KG1 (cell line): ENCODE results near the gene TADA3.
A peak's percentile ranks its signal among the peaks of the same experiment; 100 is the strongest.

Experiments used
- DNase-seq: peaks from one replicate; lab custom pipeline; 2025; lab: John Stamatoyannopoulos, UW

Gene TADA3

GRCh38 chr3:9760779-9761505 is 31.3 kb downstream of the TADA3 start:
- no peak for DNase-seq

DNA sequence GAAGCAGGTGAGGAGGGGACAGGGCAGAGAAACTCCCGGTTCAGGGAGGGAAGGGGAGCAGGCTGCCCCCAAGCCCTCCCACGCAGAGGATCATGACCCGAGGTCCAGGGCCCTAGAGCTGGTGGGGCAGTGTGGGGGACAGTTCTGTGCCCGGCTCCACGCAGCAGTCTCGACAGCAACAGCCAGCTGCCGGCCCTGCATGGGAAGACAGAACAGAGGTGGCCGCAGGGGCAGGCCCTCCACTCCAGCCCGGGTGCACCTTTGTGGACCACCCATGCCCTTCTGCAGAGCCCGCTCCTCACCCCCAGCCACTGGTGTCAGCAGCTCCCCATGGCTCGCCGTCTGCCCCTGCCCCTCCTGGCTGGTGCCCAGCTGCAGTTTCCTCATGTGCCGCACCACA is 34.8 kb downstream of the TADA3 start:
- no peak for DNase-seq

GRCh38 chr3:9754678-9755077 is 37.6 kb downstream of the TADA3 start:
- no peak for DNase-seq

DNA sequence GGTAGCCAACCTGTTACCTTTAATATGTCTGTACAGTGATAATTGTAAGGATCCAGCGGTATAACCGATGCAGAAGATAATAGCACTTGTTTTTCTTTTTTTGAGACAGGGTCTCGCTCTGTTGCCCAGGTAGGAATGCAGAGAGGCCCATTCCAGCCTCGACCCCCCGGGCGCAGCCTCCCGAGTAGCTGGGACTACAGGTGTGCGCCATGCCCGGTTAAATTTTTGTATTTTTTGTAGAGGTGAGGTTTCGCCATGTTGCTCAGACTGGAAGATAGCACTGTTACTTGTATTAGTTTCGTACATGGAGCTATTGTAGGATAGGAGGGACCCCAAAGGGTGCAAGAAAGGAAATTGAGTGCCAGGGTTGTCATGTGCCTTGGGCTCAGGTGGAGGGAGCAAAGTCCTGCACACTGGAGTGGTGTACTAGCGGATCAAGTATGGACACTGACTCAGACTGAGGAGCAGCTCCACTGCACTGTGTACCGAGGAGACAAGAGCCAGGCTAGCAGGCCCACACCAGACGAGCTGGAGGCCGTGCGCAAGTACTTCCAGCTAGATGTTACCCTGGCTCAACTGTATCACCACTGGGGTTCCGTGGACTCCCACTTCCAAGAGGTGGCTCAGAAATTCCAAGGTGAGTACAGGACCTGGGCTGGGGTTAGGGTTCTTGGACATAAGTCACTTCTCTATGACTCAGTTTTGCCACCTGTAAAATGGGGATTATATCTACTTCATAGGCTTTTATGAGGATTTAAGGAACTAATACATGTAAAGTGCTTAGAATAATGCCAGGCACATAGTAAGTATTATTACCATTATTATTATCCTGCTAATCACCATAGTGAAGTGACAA is 41.5 kb downstream of the TADA3 start:
- no peak for DNase-seq

- peak; percentile 99 for DNase-seq
Measured at GRCh38 chr3:9749645-9750555, 42.4 kb downstream of the TADA3 start, which contains the start of gene OGG1. OGG1 (plus strand) TSS chr3:9749952; CDS start chr3:9750287, 335 bp downstream.

DNA sequence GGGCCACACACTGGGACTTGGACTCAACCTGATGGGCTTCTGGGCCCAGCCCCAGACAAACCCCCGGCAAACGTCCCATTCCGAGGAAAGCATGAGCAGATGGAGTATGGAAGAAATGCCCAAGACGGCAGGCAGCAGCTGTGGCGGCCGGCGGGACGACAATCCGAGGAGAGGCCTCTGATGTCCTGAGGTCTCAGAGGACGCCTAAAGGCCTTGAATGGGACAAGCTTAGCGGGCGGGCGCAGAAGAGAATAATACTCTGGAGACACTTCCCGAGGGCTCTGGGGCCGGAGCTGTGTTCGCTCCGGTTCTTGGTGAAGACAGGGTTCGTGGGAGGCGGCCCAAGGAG is 43.0 kb downstream of the TADA3 start:
- DNase-seq: no peak

- no peak for DNase-seq
Measured at GRCh38 chr3:9748031-9748430, 44.2 kb downstream of the TADA3 start.

- DNase-seq: no peak
Measured at GRCh38 chr3:9747267-9747666, 45.0 kb downstream of the TADA3 start.

DNA sequence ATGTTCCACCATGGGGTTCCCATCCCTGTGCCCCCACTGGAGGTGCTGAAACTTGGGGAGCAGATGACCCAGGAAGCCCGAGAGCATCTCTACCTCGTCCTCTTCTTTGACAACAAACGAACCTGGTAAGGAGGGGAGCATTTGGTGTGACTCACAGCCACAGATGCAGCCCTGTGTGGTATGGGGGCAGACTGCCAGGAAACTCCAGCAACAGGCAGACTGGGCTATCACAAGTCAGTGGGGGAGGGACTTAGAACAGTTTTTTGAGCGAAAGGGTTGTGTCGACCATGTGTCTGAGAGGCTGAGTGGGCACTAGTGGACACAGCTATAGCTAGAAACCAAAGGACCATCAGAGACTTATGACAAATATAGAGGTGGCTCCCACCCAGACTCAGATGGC is 45.9 kb downstream of the TADA3 start:
- DNase-seq: no peak

GRCh38 chr3:9745521-9745920 is 46.8 kb downstream of the TADA3 start:
- DNase-seq: no peak

DNA sequence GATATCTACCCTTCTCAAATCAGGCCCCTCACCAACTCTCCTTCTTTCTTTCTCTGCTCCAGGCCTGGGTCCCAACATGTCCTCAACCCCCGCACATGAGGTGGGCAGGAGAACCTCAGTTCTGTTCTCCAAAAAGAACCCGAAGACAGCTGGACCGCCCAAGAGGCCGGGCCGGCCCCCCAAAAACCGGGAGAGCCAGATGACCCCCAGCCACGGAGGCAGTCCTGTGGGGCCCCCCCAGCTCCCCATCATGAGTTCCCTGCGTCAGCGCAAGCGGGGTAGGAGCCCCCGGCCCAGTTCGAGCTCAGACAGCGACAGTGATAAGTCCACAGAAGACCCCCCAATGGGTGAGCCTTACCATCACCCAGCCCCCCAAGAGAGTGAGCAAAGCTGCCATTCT is 48.1 kb downstream of the TADA3 start:
- no peak for DNase-seq

DNA sequence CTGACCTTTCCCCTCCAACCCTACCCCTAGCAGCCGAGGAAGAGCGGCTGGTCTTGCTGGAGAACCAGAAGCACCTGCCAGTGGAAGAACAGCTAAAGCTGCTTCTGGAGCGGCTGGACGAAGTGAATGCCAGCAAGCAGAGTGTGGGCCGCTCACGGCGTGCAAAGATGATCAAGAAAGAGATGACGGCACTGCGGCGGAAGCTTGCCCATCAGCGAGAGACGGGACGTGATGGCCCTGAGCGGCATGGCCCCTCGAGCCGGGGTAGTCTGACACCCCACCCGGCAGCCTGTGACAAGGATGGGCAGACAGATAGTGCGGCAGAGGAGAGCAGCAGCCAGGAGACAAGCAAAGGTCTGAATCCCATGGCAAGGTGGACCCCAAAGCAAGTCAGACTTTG is 48.7 kb downstream of the TADA3 start:
- no peak for DNase-seq

- DNase-seq: no peak
Measured at GRCh38 chr3:9742560-9742959, 49.7 kb downstream of the TADA3 start.

DNA sequence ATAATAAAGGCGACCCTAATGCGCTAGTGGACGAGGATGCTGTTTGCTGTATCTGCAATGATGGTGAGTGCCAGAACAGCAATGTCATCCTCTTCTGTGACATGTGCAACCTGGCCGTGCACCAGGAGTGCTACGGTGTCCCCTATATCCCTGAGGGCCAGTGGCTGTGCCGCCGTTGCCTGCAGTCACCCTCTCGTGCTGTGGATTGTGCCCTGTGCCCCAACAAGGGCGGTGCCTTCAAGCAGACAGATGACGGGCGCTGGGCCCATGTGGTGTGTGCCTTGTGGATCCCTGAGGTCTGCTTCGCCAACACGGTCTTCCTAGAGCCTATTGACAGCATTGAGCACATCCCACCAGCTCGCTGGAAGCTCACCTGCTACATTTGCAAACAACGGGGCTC is 53.1 kb downstream of the TADA3 start:
- no peak for DNase-seq

- DNase-seq: no peak
Measured at GRCh38 chr3:9736831-9737230, 55.4 kb downstream of the TADA3 start.

- no peak for DNase-seq
Measured at GRCh38 chr3:9732740-9733115, 59.5 kb downstream of the TADA3 start.

DNA sequence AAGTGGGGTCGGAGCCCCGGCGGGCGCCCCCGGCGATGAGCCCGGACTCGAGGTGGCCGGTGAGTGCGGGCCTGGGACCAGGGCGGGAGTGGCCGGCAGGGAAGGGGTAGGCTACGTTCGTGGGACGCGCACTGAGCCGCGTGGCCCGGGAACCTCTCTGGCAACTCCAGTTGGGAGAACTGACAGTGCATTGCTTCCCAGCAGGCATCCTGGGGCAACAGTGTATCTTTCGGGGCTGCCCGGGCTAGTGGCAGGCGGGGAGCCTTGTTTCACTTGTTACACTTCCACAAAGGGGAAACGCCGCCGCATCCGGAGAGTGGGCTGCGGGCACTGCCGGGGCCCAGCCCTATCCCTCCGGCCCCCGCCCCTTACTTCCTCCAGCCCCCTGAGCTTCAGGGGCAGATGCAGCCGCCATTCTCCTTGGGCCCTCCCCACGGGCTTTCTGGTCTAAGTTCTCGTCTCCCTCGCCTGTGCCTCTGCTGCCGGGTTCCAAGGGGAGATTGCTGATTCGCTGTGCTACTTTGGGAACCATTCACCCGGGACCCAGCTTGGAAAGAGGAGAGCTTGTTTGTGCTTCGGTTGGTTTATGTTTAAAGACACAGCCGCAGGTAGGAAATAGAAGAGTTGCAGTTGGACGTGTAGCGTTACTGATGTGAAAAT is 60.1 kb downstream of the TADA3 start:
- peak; percentile 41 for DNase-seq

GRCh38 chr3:9731206-9732079 is 60.8 kb downstream of the TADA3 start, which contains the start of gene BRPF1:
BRPF1 (plus strand) TSS chr3:9731735; CDS start chr3:9734141, 2,406 bp downstream.
- DNase-seq: peak; percentile 95

- DNase-seq: peak; percentile 89
Measured at GRCh38 chr3:9730657-9731205, 61.5 kb downstream of the TADA3 start.
